Measurements from ENCODE around the gene FAM83C. TPM values are rescaled to one million over a fixed set of nuclear protein-coding genes. Genes with fewer than 3 reads are reported as not detected.

Gene FAM83C
- total RNA-seq, 4 donors from 2014 or later, result 29.3 to 68.8 (median 65.0) TPM

DNA sequence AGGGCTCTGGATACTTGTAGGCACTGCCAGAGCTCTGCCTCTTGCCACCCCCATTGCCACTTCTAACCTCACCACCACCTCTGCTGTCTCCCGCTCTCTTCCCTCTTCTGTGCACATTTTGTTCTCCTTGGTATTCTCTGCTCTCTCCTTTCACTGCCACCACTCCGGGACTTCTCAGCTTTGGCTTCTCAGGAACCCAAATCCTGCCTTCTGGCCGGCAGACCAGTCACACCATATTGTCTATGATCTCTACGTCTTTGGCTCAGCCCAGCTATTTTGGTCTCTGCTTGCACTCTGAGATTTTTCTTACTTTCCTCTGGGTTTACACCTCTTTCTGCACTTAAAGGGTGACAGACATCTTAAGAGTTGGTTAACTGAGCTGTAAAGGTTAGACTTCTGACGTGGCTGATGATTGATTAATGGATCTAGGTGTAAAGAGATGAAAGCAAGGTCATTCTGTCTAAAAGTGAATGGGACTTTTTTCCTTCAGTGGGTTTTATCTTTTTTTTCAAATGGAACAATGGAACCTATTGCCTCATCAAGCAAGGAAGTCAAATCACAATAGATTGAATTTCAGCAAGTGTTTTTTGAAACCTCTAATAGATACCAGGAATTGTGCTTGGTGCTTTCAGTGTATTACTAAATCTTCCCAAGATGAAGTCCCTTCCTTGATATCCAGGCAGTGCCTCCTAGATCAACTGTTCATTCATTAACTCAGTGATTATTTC, 52.0 kb downstream of the FAM83C start:
- Histone ChIP-seq H3K27ac (no peak overlapping the region), H3K4me3 (no peak overlapping the region), H3K9me3 (no peaks in the 10 kb centered on the region), H3K4me1 (no peaks in the 10 kb centered on the region), H3K27me3 (no peaks in the 10 kb centered on the region), H3K36me3 (no peaks in the 10 kb centered on the region)
- no peak for DNase-seq (ENCODE audit: low spot score in 2 of 2)
- TF ChIP-seq EP300 (IDR thresholded peaks at IDR 0.05), result no peak
- no peak for TF ChIP-seq POLR2A (IDR thresholded peaks at IDR 0.05)
- TF ChIP-seq POLR2AphosphoS5 (IDR thresholded peaks at IDR 0.05), result no peak
- TF ChIP-seq, protein P1, sequence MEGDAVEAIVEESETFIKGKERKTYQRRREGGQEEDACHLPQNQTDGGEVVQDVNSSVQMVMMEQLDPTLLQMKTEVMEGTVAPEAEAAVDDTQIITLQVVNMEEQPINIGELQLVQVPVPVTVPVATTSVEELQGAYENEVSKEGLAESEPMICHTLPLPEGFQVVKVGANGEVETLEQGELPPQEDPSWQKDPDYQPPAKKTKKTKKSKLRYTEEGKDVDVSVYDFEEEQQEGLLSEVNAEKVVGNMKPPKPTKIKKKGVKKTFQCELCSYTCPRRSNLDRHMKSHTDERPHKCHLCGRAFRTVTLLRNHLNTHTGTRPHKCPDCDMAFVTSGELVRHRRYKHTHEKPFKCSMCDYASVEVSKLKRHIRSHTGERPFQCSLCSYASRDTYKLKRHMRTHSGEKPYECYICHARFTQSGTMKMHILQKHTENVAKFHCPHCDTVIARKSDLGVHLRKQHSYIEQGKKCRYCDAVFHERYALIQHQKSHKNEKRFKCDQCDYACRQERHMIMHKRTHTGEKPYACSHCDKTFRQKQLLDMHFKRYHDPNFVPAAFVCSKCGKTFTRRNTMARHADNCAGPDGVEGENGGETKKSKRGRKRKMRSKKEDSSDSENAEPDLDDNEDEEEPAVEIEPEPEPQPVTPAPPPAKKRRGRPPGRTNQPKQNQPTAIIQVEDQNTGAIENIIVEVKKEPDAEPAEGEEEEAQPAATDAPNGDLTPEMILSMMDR (IDR thresholded peaks at IDR 0.05), result no peak
- 78% methylated on average over 5 of the region's 5 CpGs for WGBS

DNA sequence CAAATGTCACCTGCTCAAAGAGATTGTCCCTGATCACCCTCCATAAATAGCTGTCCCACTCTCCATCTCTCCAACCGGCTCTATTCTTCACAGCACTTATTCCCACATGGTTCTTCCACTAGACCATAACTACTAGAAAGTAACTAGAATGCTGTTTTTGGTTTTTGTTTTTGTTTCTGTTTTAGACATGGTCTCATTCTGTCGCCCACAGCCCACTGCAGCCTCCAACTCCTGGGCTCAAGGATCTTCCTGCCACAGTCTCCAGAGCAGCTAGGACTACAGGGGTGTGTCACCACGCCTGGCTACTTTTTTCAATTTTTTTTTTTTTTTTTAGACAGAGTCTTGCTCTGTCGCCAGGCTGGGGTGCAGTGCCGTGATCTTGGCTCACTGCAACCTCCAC, 53.5 kb downstream of the FAM83C start:
- no peaks in the 10 kb centered on the region for H3K36me3 ChIP-seq
- TF ChIP-seq, protein P1 (IDR thresholded peaks at IDR 0.05), result no peak
- no peak for TF ChIP-seq EP300 (IDR thresholded peaks at IDR 0.05)
- TF ChIP-seq POLR2AphosphoS5 (IDR thresholded peaks at IDR 0.05), result no peak
- no peak for TF ChIP-seq POLR2A (IDR thresholded peaks at IDR 0.05)
- no peaks in the 10 kb centered on the region for H3K27me3 ChIP-seq
- 90% methylated on average over 5 of the region's 5 CpGs for WGBS
- no peak overlapping the region for H3K27ac ChIP-seq
- H3K4me1 ChIP-seq, result no peaks in the 10 kb centered on the region
- no peak overlapping the region for H3K4me3 ChIP-seq
- no peaks in the 10 kb centered on the region for H3K9me3 ChIP-seq
- no peak for DNase-seq (ENCODE audit: low spot score in 2 of 2)

DNA sequence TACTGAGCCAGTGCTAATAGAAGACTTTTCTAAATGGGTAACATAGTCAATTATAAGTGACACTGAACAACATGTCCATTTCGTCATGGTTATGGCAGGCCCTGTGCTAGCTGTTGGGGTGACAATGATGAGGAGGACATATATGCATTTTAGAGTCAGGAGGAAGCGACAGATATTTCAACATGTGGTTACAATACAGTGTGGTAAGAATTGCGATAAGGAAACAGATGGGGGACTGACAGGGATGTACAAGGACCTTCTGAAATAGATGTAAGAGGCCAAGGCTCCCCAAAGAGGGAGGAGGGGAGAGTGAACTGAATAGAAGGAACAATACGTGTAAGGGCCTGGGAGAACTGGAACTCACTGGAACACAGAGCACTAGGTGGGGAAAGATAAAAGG, 54.1 kb downstream of the FAM83C start:
- DNase-seq (ENCODE audit: low spot score in 2 of 2), result no peak
- WGBS, result 84% methylated on average over 4 of the region's 4 CpGs
- Histone ChIP-seq H3K27ac (no peak overlapping the region), H3K9me3 (no peaks in the 10 kb centered on the region), H3K4me1 (no peaks in the 10 kb centered on the region), H3K27me3 (no peaks in the 10 kb centered on the region), H3K4me3 (no peak overlapping the region), H3K36me3 (no peaks in the 10 kb centered on the region)
- no peak for TF ChIP-seq POLR2A (IDR thresholded peaks at IDR 0.05)
- no peak for TF ChIP-seq EP300 (IDR thresholded peaks at IDR 0.05)
- TF ChIP-seq POLR2AphosphoS5 (IDR thresholded peaks at IDR 0.05), result no peak
- TF ChIP-seq, protein P1 (IDR thresholded peaks at IDR 0.05), result no peak

DNA sequence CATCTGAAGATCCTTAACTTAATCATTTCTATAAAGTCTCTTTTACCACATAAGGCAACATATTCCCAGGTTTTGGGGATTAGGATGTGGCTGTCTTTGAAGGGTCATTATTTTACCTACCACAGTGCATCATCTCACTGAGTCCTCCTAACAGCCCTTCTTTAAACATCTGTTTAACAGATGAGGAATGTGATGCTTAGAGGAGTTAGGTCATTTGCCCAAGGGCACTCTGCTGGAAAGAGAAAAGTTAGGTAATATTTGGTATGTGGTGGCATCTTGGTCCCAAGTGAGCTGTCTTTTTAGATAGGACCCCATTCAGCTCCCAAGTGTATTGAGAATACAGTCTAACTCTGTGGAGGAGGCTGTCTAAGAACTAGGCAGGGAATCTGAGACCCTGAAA, 54.7 kb downstream of the FAM83C start:
- Histone ChIP-seq H3K27me3 (no peaks in the 10 kb centered on the region), H3K4me1 (no peaks in the 10 kb centered on the region), H3K9me3 (no peaks in the 10 kb centered on the region), H3K27ac (no peak overlapping the region), H3K36me3 (no peaks in the 10 kb centered on the region), H3K4me3 (no peak overlapping the region)
- no peak for DNase-seq (ENCODE audit: low spot score in 2 of 2)
- TF ChIP-seq POLR2A (IDR thresholded peaks at IDR 0.05) (no peak), POLR2AphosphoS5 (IDR thresholded peaks at IDR 0.05) (no peak)

DNA sequence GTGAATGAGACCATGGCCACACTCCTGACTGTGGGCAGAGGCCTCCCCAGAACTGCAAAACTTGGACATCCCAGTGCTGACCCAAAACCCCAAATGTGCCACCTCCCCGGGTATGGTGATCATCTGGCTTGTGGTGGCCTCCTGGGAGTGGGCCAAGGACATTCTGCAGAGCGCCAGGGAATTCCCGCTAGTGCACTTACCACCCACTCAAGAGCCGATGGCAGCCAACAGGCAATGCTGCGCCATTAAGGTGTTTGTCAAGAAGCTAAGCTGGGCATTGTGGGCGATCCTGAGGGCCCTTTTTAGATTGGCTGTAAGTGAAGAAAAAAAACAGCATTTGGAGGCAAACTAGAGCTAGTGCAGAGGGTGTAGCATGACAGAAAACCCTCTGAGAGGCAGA, 56.3 kb downstream of the FAM83C start:
- no peak overlapping the region for H3K4me3 ChIP-seq
- WGBS, result 91% methylated on average over 6 of the region's 6 CpGs
- H3K27ac ChIP-seq, result no peak overlapping the region

More for the DNA sequence above, 56.3 kb downstream of the FAM83C start:
- Histone ChIP-seq H3K9me3 (no peaks in the 10 kb centered on the region), H3K4me1 (no peaks in the 10 kb centered on the region), H3K27me3 (no peaks in the 10 kb centered on the region), H3K36me3 (no peaks in the 10 kb centered on the region)
- no peak for DNase-seq (ENCODE audit: low spot score in 2 of 2)
- no peak for TF ChIP-seq POLR2AphosphoS5 (IDR thresholded peaks at IDR 0.05)
- no peak for TF ChIP-seq EP300 (IDR thresholded peaks at IDR 0.05)
- TF ChIP-seq, protein P1 (IDR thresholded peaks at IDR 0.05), result no peak
- no peak for TF ChIP-seq POLR2A (IDR thresholded peaks at IDR 0.05)

Other genes starting within 250 kb of the FAM83C start
- 10 to 100 TPM; 48.4 to 87.3 (median 57.8) TPM for gene TRPC4AP, start 199.6 kb downstream of the FAM83C start, total RNA-seq
- gene EDEM2, start 145.1 kb downstream of the FAM83C start, total RNA-seq, result 10 to 100 TPM; 11.8 to 18.0 (median 13.2) TPM
- 10 to 100 TPM; 16.4 to 26.6 (median 23.4) TPM for gene PROCR, start 120.4 kb downstream of the FAM83C start, total RNA-seq
- gene MMP24, start 65.7 kb downstream of the FAM83C start, total RNA-seq, result under 1 TPM in 3 of 4 donors, not detected in 1; 0.16 to 0.47 (median 0.44) TPM
- 10 to 100 TPM; 25.2 to 46.8 (median 35.2) TPM for gene MMP24OS, start 14.3 kb downstream of the FAM83C start, total RNA-seq
- gene EIF6, start 7.7 kb downstream of the FAM83C start, total RNA-seq, result 100 to 1,000 TPM; 111 to 229 (median 174) TPM
- 10 to 100 TPM; 22.5 to 85.7 (median 32.1) TPM for gene UQCC1, start 119.5 kb upstream of the FAM83C start, total RNA-seq
- gene GDF5, start 145.8 kb upstream of the FAM83C start, total RNA-seq, result not detected
- gene CEP250, start 163.2 kb upstream of the FAM83C start, total RNA-seq, result 10 to 100 TPM; 18.8 to 55.4 (median 27.1) TPM
- gene C20orf173, start 237.2 kb upstream of the FAM83C start, total RNA-seq, result not detected
- 100 to 1,000 TPM; 154 to 256 (median 225) TPM for gene ERGIC3, start 249.7 kb upstream of the FAM83C start, total RNA-seq

Data from suprapubic skin (tissue), 4 donors.